ENCODE data around the gene KLHL30.

The KLHL30 gene

DNA sequence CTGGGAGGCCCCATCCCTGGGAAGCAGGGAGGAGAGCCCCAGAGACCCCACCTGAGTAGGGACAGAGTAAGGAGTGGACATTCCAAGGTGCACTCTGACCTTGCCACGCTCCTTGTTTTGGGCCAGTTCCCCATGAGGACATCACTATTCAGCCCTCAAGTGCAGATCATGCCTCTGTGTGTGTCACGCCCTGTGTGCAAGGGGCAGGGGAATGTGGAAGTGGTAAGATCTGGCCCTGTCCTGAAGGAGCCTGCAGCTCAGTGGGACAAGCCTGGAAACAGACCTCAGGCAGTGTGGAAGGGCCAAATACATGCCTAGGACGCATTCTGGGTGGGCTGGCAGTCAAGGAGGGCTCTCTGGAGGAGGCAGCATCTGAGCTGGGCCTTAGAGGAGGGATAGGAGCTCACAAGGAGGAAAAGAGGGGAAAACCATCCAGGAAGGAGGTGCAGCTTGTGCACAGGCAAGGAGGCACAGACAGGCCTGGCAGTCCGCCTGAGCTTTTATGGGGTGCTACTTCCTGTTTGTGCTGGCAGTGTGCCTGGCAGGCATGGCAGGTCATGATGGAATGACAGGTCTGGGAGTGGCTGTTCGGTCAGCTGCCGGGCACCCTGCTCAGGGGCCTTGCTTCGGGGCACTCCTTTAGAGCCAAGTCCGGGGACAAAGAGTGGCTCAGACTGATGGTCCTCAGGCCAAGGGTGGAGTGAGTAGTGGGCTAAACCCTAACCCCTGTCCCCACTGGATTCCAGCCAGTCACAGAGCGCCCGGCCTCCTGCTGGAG is 3.3 kb downstream of the KLHL30 start:
- TF ChIP-seq POLR2AphosphoS5 (IDR thresholded peaks at IDR 0.05; ENCODE audit: low read depth, low read length) (no peak), SIN3A (IDR thresholded peaks at IDR 0.05; ENCODE audit: borderline replicate concordance, insufficient read depth, low read length) (no peak), REST (IDR thresholded peaks at IDR 0.05; ENCODE audit: insufficient read depth in 1 of 2, low read depth in 2 of 2, low read length in 2 of 2) (no peak), FOXP2 (optimal IDR thresholded peaks at IDR 0.05; ENCODE audit: borderline replicate concordance, extremely low read depth, extremely low read length, insufficient read depth) (no peak), TAF1 (IDR thresholded peaks at IDR 0.05; ENCODE audit: borderline replicate concordance, insufficient read depth, low read length) (no peak)

- no peak for TF ChIP-seq FOXP2 (optimal IDR thresholded peaks at IDR 0.05; ENCODE audit: borderline replicate concordance, extremely low read depth, extremely low read length, insufficient read depth)
- TF ChIP-seq TAF1 (IDR thresholded peaks at IDR 0.05; ENCODE audit: borderline replicate concordance, insufficient read depth, low read length), result no peak
- TF ChIP-seq REST (IDR thresholded peaks at IDR 0.05; ENCODE audit: insufficient read depth in 1 of 2, low read depth in 2 of 2, low read length in 2 of 2), result no peak
- no peak for TF ChIP-seq POLR2AphosphoS5 (IDR thresholded peaks at IDR 0.05; ENCODE audit: low read depth, low read length)
- no peak for TF ChIP-seq SIN3A (IDR thresholded peaks at IDR 0.05; ENCODE audit: borderline replicate concordance, insufficient read depth, low read length)
Measured at GRCh38 chr2:238142382-238143205, 4.1 kb downstream of the KLHL30 start.

DNA sequence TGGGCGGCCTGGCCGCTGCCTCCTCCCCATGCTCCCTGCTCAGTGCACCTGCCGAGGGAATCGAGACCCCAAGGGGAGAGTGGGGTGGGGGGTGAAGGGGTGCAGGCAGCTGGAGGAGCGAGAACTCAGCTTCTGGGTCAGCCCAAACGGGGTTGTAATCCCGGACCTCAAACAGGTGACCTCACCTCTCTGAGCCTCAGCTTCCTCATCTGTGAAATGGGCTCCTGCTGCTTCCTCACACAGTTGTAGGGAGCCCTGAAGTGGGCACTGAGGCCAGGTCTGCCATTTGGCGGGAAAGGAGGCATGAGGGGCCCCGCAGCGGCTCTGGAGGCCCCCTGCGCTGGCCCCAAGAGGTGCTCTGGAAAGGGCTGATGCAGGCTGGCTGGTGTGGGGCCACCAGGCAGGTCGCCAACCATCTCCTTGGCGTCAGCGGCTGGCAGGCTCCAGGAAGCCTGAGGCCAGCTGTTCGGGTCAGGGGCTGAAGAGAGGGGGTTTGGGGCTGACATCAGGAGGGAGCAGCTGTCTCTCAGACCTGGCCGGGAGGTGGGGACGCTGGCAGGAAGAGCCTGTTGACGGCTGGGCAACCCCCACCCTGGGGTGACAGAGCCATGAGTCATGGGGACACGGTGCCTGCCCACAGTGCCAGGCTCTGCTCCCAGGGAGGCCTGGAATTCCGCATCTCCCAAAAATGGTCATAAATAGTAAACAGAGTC is 4.9 kb downstream of the KLHL30 start:
- TF ChIP-seq REST (IDR thresholded peaks at IDR 0.05; ENCODE audit: insufficient read depth in 1 of 2, low read depth in 2 of 2, low read length in 2 of 2), result no peak
- TF ChIP-seq FOXP2 (optimal IDR thresholded peaks at IDR 0.05; ENCODE audit: borderline replicate concordance, extremely low read depth, extremely low read length, insufficient read depth), result no peak
- TF ChIP-seq POLR2AphosphoS5 (IDR thresholded peaks at IDR 0.05; ENCODE audit: low read depth, low read length), result no peak
- no peak for TF ChIP-seq TAF1 (IDR thresholded peaks at IDR 0.05; ENCODE audit: borderline replicate concordance, insufficient read depth, low read length)
- TF ChIP-seq SIN3A (IDR thresholded peaks at IDR 0.05; ENCODE audit: borderline replicate concordance, insufficient read depth, low read length), result no peak

GRCh38 chr2:238144262-238144661 is 5.8 kb downstream of the KLHL30 start:
- TF ChIP-seq SIN3A (IDR thresholded peaks at IDR 0.05; ENCODE audit: borderline replicate concordance, insufficient read depth, low read length), result no peak
- no peak for TF ChIP-seq POLR2AphosphoS5 (IDR thresholded peaks at IDR 0.05; ENCODE audit: low read depth, low read length)
- TF ChIP-seq TAF1 (IDR thresholded peaks at IDR 0.05; ENCODE audit: borderline replicate concordance, insufficient read depth, low read length), result no peak
- no peak for TF ChIP-seq FOXP2 (optimal IDR thresholded peaks at IDR 0.05; ENCODE audit: borderline replicate concordance, extremely low read depth, extremely low read length, insufficient read depth)
- TF ChIP-seq REST (IDR thresholded peaks at IDR 0.05; ENCODE audit: insufficient read depth in 1 of 2, low read depth in 2 of 2, low read length in 2 of 2), result no peak

Data from PFSK-1 (cell line).